ENCODE results near the gene NUAK1.

The NUAK1 gene

DNA sequence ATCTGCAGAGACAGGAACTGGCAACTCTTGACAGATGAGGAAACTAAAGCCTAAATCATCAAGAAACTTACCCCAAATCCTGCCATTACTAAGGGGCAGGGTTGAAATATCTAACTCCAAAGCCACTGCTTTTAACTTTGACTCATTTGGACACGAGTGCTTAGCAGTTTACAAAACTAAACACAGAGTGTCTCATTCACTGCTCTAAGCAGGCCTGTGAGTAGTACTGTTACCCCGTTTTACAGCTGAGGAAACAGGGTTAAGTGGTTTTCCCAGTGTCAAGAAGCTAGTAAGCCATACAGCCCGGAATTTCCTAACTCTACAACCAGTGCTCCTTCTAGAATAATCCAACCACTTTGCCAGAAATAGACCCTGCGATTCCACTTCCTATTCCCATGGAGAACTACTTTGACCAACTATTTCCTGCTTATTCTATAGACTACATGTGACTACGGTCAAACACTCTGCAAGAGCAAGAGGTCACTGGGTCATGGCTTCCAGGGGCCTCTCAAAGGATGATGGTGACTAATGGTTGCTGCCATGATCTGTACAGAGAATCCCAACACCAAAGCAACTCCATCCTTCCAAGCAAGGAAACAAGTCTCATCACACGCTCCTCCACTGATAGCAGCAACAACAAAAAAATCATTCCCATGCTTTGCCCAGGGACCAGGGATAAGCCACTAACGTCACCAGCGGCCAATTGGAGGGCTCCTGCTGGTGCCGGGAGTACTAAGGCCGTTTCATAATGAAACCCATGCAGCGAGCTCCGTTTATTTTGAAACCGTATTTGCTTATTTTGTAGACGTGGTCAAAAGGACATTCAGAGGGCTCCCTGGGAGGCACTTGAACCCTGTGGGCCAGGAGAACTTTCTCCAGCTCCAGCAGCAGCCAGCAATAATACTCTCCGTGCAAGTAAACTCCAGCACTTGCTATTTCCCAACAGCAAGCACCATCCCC, 56.3 kb downstream of the NUAK1 start:
- DNase-seq (ENCODE audit: low read depth) = no peak

DNA sequence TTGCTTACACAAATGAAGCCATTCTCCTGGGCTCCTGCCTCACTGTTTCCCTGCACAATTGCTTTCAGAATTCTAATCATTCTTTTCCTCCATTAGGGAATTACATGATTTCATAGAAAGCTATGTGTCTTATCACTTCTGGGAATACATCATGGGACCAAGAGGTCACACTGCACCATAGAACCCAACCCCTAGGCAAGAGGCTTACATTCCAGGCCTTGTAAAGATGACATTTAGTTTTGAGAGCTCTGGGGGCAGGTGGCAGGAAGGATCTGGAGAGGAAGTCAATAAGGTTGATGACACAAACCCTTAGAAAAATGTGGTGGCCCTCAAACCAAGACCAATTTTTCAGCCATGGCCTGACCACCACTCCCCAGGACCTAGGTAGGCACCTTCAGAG, 57.1 kb downstream of the NUAK1 start:
- DNase-seq (ENCODE audit: low read depth) = no peak

DNA sequence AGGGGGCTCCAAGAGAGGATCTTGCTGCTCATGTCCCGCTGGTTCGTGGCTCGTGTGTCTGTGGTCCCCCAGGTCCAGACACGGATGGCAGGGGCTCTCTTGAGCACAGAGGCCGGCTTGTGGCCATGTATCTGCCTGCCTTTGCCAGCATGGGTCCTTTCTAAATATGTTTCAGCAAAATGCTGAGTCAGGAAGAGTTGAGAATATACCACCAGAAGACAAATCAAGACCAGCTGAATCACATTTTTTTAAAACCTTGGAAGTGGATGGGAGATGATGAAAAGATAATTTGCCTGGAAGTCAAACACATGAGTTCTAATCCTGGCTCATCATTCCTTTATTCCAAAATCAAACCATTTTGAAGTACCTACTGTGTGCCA, 58.0 kb downstream of the NUAK1 start:
- DNase-seq (ENCODE audit: low read depth) = no peak

DNA sequence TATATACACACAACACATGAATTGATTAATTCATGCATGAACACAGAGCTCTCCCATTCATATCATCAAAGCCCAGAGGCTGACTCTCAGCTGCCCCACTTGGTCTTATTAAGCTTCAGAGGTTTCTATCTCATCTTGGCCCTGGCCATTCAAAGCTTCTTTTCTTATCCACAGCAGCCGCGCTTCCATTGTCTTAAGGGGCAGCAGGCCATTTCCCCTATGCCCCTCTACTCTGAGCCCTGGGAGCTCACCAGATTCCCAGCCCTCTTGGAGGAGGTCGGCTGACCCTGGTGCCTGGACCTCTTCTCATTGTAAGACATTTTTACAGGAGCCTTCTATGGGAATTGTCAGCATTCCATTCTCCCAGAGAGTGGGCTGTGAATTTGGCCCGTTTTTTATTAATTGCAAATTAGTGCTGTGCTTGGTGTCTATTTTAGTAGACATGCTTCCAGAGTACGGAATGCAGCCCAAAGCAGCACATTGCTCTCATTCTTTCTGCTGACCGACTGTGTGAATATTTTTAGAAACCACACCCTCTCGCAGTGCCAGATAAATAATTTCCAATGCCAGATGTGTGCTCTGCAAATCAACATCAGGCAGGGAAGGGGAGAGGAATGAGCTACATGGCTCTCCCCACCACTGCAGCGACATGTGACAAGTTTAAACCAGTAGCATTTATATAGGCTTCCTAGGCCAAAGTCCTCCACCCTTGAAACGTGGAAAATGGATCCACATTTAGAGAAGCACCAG, 58.5 kb downstream of the NUAK1 start:
- no peak for DNase-seq (ENCODE audit: low read depth)

DNA sequence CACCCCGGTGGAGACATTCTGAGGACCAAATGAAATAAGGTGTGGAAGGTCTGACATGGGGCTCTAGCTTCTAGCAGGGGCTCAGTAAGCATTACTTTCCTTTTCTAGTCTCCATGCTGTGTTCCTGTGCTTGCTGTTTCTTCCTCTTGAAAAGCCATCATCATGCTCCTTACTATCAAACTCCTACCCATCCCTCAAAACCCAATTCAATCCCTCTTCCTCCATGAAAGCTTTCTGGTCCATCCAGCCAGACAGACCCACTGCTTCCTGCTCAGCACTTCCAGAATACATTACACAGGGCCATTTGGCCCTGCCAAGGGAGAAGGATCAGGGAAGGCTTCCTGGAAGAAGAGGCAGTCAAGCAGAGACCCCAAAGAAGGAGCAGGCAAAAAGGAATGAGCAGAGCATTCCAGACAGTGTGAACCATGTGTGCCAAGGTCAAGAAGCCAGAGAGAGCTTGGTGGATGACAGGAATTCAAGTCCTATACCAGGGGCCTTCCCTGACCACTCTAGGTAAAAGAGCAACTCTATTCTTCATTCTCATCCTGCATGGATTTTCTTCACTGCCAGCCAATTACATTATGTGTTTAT, 59.5 kb downstream of the NUAK1 start:
- DNase-seq (ENCODE audit: low read depth) = no peak

DNA sequence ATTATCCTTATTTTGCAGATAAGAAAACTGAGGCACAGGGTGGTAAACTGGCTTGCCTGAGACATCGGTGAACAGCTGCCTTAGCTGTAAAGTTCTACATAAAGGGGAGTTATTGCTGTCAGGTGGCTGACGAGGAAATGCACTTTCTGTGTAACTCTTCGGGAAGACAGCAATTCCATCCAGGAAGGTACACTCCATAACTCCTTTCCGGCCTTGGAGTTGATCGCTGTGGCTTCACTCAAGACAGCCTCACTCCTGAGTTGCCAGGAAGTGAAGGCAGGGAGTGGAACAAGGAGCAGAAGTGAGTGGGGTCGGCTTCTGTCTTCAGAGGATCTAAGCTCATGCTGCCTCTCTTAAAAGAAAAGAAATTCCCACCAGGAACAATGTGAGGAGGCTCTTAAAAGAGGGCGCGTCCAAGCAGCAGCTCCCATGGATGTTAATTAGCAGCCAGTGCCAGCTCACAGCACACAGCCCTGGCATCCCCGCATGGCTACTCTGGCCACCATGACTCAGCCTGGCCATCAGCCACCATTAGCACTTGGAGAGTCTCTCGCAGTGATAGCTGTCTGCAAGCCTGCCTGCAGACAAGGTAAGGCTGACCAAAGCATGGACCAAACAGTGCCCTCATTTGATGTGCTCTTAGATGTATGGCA, 60.3 kb downstream of the NUAK1 start:
- DNase-seq (ENCODE audit: low read depth) = no peak

DNA sequence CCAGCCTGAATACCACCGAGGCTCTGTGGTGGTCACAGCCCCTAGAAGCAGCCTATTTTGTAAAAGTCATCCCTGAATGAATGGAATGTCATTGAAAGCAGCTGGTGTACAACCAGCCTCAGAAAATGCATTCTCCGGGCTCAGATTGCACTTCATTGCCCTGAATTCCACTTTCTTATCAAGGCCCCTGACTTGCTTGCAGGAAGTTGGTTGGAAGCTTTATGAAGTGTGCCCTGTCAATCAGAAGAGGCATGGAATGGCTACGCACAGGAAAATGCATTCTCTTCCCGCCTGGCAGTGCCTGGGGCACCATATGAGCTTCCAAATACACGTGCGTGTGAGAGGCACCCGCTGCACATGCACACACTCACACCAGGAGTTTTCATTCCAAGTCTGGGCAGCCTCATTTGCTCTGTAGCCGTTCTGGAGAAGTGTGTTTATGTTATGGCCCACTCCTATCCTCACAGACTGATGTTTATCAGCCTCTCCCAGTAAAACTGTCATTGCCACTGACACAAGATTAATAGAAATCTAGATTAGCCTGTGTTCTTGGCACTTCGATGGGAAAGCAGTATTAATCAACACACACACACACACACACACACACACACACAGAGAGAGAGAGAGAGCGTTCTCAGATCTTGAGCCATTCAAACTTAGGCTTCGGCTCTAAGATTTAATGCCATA, 63.9 kb downstream of the NUAK1 start:
- DNase-seq (ENCODE audit: low read depth) = no peak

DNA sequence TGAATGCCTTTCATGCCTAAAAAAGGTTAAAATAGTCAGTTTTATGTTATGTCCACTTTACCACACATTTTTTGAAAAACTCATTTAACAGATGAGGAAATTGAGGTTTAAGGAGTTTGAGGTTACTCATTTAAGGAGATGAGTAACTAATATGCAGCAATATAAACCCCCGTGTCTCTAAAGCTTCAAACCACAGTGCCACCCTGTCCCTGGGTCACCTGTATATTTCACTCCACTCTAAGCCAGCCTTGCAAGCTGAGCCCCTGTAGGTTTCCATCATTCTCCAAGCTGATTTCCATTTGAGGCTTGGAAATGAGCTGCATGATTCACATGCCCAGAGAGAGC, 64.4 kb downstream of the NUAK1 start:
- DNase-seq (ENCODE audit: low read depth) = no peak

DNA sequence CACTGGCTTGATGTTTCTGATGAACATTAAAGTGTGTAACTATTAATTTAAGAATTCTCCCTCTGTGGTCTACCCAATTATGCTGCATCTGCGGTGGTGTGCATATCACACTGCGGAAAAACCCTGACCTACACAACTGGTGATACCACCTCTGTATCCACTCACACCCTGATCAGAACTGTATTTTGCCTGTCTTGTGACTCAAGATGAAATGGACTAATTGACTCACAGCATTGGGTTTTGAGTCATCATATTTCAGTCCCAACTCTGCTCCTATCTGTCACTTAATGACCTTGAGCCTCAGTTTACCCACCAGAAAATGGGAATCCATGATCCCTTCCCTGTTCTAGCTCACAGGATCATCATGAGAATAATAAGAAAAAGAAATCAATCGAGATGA, 65.6 kb downstream of the NUAK1 start:
- DNase-seq (ENCODE audit: low read depth) = no peak

DNA sequence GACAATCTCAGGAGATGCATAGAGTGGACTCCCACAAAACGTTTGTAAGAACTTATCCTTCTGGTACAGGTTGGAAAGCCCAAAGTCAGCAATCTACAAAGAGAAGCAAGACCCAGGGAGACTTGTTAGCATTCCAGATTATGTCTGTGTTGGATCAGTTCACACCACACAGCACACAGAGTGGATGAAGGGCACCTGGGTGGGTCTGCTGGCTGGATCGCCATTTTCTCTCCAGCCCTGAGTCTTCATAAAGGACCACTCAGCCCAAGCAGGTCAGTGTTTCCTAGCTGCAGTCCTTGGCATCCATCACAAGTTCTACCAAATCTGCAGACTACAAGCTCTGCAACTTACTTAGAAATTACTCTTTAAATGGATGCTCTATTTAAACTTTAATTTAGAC, 66.0 kb downstream of the NUAK1 start:
- no peak for DNase-seq (ENCODE audit: low read depth)

DNA sequence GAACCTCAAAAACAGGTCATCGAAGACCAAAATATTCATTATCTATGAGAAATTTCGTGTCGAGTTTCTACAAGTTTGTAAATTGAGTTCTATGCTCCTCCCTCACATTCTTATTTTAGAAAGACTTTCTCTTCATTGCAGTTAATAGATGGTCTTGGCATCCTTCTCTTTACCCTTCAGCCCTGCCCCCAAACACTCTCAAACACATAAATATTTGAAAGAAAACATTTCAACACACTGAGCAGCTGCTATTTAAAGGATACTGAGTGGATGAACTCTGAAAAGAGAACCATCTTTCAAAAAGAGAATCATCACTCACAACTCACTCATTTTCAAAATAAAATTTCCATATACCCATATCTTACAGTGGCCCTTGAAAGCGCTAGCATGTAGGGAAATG, 67.1 kb downstream of the NUAK1 start:
- no peak for DNase-seq (ENCODE audit: low read depth)

DNA sequence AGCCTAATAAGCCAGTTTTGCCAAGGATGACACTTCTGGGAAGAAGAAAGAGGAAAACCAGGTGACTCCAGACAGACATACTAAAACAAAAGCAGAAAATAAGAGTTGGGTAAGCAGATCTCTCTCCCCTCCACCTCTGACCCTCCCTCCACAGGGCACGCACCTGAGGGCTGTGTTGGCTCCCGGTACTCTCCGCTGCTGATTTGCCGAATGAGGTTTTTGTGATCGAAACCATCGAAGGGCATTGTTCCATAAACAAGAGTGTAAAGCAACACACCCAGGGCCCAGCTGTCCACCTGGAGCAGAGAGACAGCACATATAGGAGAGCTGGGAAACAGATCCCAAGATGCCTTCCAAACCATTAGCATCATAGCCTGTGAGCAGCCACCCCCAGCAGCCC, 68.1 kb downstream of the NUAK1 start:
- no peak for DNase-seq (ENCODE audit: low read depth)

DNA sequence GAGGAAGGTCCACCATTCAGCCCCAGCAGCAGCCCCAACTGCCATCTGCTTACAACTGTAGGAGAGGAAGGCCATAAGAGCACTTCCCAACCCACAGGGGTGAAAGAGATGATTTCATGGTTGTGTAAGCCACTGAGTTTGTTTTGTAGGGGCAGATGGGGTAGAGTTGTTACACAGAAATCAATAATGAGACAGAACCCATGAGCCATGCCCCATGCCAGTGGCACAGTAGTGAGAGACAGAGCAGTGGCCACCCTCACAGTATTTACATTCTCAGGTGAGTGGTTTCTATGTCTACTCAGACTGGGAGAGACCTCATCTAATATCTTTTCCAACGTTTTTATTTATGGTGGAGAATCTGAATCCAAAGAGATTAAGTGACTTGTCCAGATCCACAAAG, 68.6 kb downstream of the NUAK1 start:
- DNase-seq (ENCODE audit: low read depth) = no peak

DNA sequence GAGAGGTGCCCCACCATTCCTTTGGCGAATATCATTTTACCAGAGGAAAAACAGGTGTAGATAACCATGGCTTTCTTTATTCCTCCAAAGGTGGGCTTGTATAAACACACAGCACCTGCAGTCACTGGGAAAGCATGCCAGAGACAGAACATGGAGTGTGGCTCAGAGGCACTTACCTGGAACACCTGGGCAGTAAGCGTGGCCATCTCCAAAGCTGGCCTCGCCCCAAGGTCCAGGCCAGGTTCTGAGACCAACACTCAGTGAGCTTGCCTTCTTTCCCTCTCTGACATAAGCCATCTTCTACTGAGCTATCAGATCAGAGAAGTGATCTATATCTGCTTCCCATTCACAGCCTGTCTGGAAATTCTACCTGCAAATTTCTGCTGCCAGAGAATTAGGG, 70.5 kb downstream of the NUAK1 start:
- no peak for DNase-seq (ENCODE audit: low read depth)

DNA sequence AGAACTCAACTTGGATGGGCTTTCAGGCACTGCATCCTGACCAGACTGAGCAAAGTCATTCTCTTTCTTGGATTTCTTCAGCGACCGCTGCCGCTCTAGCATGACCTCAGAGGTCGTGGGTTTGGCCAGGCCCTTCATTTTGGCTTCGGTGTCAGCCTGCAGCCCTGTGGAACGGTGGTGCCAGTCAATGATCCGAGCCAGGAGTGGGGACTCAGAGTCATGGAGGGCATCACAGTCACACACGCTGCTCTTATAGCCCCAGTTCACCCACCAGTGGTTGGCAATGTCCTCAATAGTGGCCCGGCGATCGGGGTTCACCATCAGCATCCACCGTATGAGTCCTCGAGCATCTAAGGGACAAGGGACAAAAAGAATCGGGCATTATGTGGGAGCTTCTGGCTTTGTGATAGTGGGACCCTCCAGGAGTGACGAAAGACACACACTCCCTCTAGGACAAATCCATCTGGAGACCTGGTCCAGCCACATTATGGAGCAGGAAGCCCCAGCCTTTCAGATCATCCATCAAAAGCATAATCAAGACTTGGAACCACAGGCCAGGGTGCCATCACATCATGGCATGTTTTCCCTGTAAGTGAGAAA, 71.0 kb downstream of the NUAK1 start:
- no peak for DNase-seq (ENCODE audit: low read depth)

DNA sequence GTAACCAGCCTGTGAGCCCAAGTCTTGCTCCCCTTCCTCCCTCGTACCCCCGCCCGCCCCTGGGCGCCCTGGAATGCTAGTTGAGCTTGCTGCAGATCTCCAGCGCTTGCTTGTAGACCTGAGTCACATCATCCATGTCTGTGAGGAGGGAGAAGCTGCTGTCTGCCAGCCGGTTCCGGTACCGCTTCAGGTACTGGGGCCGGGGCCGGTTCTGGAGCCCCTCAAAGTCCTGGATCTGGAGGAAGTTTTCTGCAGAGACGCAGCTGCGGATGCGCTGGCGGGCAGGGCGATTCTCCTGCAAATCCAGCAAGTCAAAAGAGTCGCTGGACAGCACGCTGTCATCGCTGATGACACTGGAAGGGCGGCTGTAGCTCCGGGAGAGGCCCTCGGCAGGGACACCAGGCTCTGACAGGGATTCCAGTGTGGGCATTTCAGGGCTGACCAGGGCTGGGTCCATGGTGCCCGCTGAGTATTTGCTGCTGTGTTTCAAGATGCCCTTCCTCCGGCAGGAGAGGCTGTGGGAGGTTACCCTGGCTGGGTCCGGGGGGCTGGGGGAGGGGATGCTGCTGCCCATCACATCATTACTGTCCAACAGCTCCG, 71.9 kb downstream of the NUAK1 start:
- DNase-seq (ENCODE audit: low read depth) = no peak

DNA sequence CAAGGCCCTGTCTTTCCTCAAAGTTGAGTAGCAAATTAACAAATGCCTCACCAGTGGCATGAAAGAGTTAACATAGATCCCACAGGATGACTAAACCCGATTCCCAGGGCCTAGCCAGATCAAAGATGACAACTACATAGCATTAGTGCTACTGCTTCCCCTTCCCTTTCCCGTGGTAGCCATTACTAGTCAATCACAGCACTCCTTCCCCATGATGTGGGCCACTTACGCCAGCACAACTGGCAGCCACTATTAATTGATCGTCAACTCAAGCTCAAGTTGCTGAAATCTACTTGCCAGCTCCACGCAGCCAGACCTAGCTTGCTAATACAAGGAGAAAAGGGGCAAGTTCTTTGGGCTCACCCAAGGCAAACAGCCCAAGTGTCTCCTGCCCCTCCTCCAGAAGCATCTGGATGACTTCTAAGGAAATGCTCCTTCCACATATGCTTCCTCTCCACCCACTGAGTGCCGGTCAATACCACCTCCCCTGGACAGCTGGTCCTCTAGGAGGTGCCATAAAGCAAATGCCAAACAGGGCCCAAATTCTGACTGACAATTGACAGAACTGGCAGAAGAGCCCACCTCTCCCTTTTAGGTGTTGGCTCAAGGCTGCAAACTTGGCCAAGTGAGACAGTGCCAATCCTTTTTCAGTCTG, 72.6 kb downstream of the NUAK1 start:
- DNase-seq (ENCODE audit: low read depth) = no peak

DNA sequence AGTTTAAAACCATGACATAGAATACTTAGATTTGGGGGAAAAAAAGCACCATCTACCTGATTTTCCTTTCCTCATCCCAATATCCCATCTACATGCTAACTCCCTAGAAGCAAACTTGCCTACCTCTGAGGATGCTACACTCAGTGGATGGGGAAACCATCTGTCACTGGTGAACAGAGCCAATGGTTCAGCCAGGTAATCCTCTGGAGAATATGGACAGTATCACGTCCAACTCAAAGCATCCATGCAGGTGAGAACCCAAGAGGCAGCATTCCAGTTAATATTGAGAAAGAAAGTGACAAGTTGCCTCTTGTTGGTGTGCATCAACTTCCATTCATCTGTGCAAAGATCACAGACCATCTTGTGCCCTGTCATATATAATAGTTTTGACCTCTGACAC, 73.2 kb downstream of the NUAK1 start:
- no peak for DNase-seq (ENCODE audit: low read depth)

DNA sequence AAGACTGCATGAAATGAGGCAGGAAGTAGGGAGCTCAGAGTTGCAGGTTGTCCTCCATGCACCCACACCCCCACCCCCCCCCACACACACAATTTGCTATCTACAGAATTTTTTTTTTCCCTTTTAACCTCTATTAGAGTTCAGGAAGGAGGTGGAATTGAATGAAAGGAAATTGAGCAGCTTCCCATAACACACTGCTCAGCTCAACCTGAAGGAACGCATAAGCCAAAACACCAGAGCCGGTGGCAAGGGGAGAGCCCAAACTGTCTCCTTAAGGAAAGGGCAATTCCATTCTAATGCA, 74.1 kb downstream of the NUAK1 start:
- no peak for DNase-seq (ENCODE audit: low read depth)

DNA sequence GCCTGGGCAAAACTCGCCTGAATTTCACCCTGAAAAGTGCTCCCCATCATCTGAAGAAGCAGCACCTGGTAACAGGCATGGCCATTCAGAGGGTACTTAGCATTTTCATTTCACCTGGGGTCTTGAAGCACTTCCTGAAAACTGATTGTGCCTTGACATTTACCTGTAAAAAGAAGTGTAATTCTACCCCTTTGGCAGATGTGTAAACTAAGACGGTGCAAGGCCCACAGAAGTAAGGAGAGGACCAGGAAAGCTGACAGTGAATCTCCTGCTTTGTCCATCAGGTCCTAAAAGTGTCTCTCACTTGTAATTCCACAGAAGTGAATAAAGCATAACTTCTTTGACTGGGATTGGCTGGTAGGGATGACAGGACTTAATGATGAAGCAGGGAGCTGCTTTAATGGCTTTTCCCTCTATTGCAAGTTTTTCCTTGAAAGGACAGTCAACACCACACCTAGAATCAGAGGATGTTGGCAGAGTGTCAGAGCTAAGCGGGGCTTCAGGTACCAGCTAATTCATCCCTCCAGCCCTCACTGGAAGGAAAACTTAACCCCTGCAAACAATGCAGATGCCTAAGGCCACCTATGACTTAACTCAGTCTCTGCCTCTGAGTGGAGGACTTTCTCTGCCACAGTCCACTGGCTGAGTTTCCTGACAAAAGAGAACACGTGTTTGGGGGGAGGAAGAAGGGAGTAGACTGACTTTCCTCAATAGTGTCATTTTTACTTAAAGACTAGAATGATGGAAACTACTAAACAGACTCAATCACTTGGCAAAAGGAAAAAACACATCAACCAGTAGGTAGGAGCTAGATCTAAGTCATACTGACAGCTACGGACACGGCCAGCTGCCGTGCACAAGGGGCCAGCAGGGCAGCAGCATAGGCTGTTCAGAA, 74.7 kb downstream of the NUAK1 start:
- no peak for DNase-seq (ENCODE audit: low read depth)
